H1 (cell line): ENCODE data around the gene LRP5. TPM values are rescaled to one million over a fixed set of nuclear protein-coding genes. Genes with fewer than 3 reads are reported as not detected.

ENCODE experiments used
- CTCF ChIA-PET: fragments of 300-600 bp; sonication (Branson Sonifier 250); formaldehyde crosslinking; loops from one replicate; lab custom pipeline; 2021; ENCODE audit not compliant: partially characterized antibody; lab: Charles Lee
- POLR2A ChIA-PET: fragments of 300-600 bp; sonication (Branson Sonifier 250); formaldehyde crosslinking; loops from one replicate; lab custom pipeline; 2021; ENCODE audit warnings: inconsistent platforms; ENCODE audit not compliant: partially characterized antibody; lab: Charles Lee
- DNase-seq, 2 experiments: peaks; one replicate each; pipeline versions ENCODE4 v3.0.0 to v3.0.0-alpha.2; 2010 to 2022; ENCODE audit warnings: low spot score in 2 of 2, low read depth in 1 of 2, mixed read lengths in 1 of 2
- FAIRE-seq: peaks from 2 replicates; lab custom pipeline; 2011; peaks lifted over from hg19 to GRCh38; lab: Jason Lieb, UNC
- H2AFZ ChIP-seq: 2 replicates; pipeline ENCODE4 v1.8.1; 2012; ENCODE audit warnings: low read length, inconsistent platforms
- H2AK5ac ChIP-seq: 2 replicates; pipeline ENCODE4 v1.6.1; 2013; ENCODE audit warnings: low read depth, low read length
- H2BK120ac ChIP-seq: replicated peaks from 2 replicates; pipeline ENCODE3; 2013; ENCODE audit warnings: low read depth, low read length, inconsistent platforms
- H2BK12ac ChIP-seq: 2 replicates; pipeline ENCODE4 v1.6.1; 2013; ENCODE audit warnings: low read depth, low read length
- H2BK15ac ChIP-seq: 2 replicates; pipeline ENCODE4 v1.6.1; 2013; ENCODE audit warnings: low read length
- H2BK20ac ChIP-seq: 2 replicates; pipeline ENCODE4 v1.6.1; 2013; ENCODE audit warnings: low read length
- H2BK5ac ChIP-seq: 2 replicates; pipeline ENCODE4 v1.6.1; 2013; ENCODE audit warnings: low read depth, low read length
- H3K14ac ChIP-seq: 2 replicates; pipeline ENCODE4 v1.6.1; 2013; ENCODE audit warnings: inconsistent platforms; ENCODE audit not compliant: insufficient read length
- H3K18ac ChIP-seq: 2 replicates; pipeline ENCODE4 v1.6.1; 2013; ENCODE audit warnings: low read length; ENCODE audit errors: extremely low read depth
- H3K23ac ChIP-seq: 2 replicates; pipeline ENCODE4 v1.6.1; 2013; ENCODE audit warnings: inconsistent platforms; ENCODE audit not compliant: insufficient read length
- H3K23me2 ChIP-seq: 2 replicates; pipeline ENCODE4 v1.6.1; 2013; ENCODE audit warnings: low read depth, low read length
- H3K27ac ChIP-seq: 2 replicates; pipeline ENCODE4 v1.6.1; 2011; ENCODE audit warnings: low read depth, low read length, inconsistent platforms
- H3K27me3 ChIP-seq, 4 experiments: replicated peaks in 1 of 4; 1 replicate in 1 of 4; 2 replicates in 3 of 4; pipeline versions ENCODE4 v1.6.1 to v1.8.1; 2011 to 2013; ENCODE audit warnings: low read length in 3 of 4, mild to moderate bottlenecking in 3 of 4, inconsistent platforms in 2 of 4, mixed read lengths in 2 of 4, moderate library complexity in 1 of 4; ENCODE audit not compliant: control insufficient read depth in 3 of 4, insufficient read depth in 3 of 4; ENCODE audit errors: extremely low read depth in 1 of 4
- H3K36me3 ChIP-seq, 4 experiments: 2 replicates each; pipeline versions ENCODE4 v1.6.1 to v1.8.1; 2011 to 2013; ENCODE audit warnings: mild to moderate bottlenecking in 4 of 4, low read length in 3 of 4, moderate library complexity in 2 of 4, control low read depth in 1 of 4, inconsistent platforms in 1 of 4; ENCODE audit not compliant: insufficient read depth in 4 of 4, control insufficient read depth in 2 of 4
- H3K4ac ChIP-seq: replicated peaks from 2 replicates; pipeline ENCODE3; 2013; ENCODE audit warnings: low read length, low read depth, mixed read lengths, inconsistent platforms; ENCODE audit not compliant: insufficient read length
- H3K4me1 ChIP-seq, 4 experiments: replicated peaks in 1 of 4; 1 replicate in 1 of 4; 2 replicates in 3 of 4; pipeline versions ENCODE4 v1.6.1 to v1.8.1; 2011 to 2013; ENCODE audit warnings: low read length in 3 of 4, inconsistent platforms in 2 of 4, mixed read lengths in 1 of 4; ENCODE audit not compliant: insufficient read depth in 4 of 4, control insufficient read depth in 3 of 4
- H3K4me2 ChIP-seq, 2 experiments: 2 replicates each; pipeline versions ENCODE4 v1.6.1 to v1.8.1; 2011 to 2013; ENCODE audit warnings: low read depth in 2 of 2, low read length in 2 of 2, control low read depth in 1 of 2, inconsistent platforms in 1 of 2, mild to moderate bottlenecking in 1 of 2; ENCODE audit not compliant: insufficient read depth in 1 of 2
- H3K4me3 ChIP-seq, 4 experiments: fragments of 200-600, 300-600 bp in 1 of 4; sonication (generic), shearing (Covaris generic), sonication (Bioruptor Twin) in 1 of 4; 2 replicates each; pipeline versions ENCODE4 v1.5.1 to v1.8.1; 2011 to 2016; ENCODE audit warnings: low read length in 4 of 4, low read depth in 3 of 4, control low read depth in 2 of 4, inconsistent platforms in 2 of 4, mild to moderate bottlenecking in 2 of 4, mixed read lengths in 1 of 4, moderate library complexity in 1 of 4; ENCODE audit not compliant: insufficient read depth in 2 of 4; ENCODE audit errors: extremely low read depth in 1 of 4
- H3K56ac ChIP-seq: replicated peaks from 2 replicates; pipeline ENCODE3; 2013; ENCODE audit warnings: low read depth, mild to moderate bottlenecking, mixed read lengths, low read length, inconsistent platforms; ENCODE audit not compliant: insufficient read length
- H3K79me1 ChIP-seq: 2 replicates; pipeline ENCODE4 v1.6.1; 2013; ENCODE audit warnings: low read depth, low read length, control low read depth
- H3K79me2 ChIP-seq, 2 experiments: 2 replicates each; pipeline versions ENCODE4 v1.6.1 to v1.8.1; 2012 to 2013; ENCODE audit warnings: low read length in 2 of 2, mild to moderate bottlenecking in 2 of 2, inconsistent platforms in 1 of 2; ENCODE audit not compliant: insufficient read depth in 2 of 2, control insufficient read depth in 1 of 2
- H3K9ac ChIP-seq, 4 experiments: replicated peaks in 1 of 4; 1 replicate in 1 of 4; 2 replicates in 3 of 4; pipeline versions ENCODE4 v1.6.1 to v1.8.1; 2011 to 2013; ENCODE audit warnings: low read depth in 3 of 4, low read length in 3 of 4, control low read depth in 2 of 4, mild to moderate bottlenecking in 2 of 4, moderate library complexity in 2 of 4, inconsistent platforms in 1 of 4; ENCODE audit errors: extremely low read depth in 1 of 4
- H3K9me3 ChIP-seq, 2 experiments: 2 replicates each; pipeline versions ENCODE4 v1.6.1 to v1.8.1; 2012 to 2013; ENCODE audit warnings: mild to moderate bottlenecking in 2 of 2, moderate library complexity in 2 of 2, control low read depth in 1 of 2, inconsistent platforms in 1 of 2, low read depth in 1 of 2, low read length in 1 of 2, mixed read lengths in 1 of 2; ENCODE audit not compliant: insufficient read depth in 2 of 2
- H4K20me1 ChIP-seq, 2 experiments: replicated peaks in 1 of 2; 2 replicates each; pipeline versions ENCODE3 to v1.8.1; 2011 to 2013; ENCODE audit warnings: inconsistent platforms in 2 of 2, low read length in 2 of 2, mild to moderate bottlenecking in 1 of 2; ENCODE audit not compliant: insufficient read depth in 2 of 2, control insufficient read depth in 1 of 2
- H4K5ac ChIP-seq: 2 replicates; pipeline ENCODE4 v1.6.1; 2013; ENCODE audit warnings: low read length, low read depth, mixed read lengths, inconsistent platforms; ENCODE audit not compliant: insufficient read length
- H4K8ac ChIP-seq: 2 replicates; pipeline ENCODE4 v1.8.0; 2013; ENCODE audit warnings: mild to moderate bottlenecking, moderate library complexity, low read length, inconsistent platforms; ENCODE audit not compliant: insufficient read depth; ENCODE audit errors: extremely low read depth
- H4K91ac ChIP-seq: replicated peaks from 2 replicates; pipeline ENCODE3; 2013; ENCODE audit warnings: low read length, mixed read lengths, inconsistent platforms; ENCODE audit not compliant: insufficient read length
- BCL11A ChIP-seq, 2 experiments: IDR thresholded peaks; one replicate each; pipeline ENCODE4 v1.6.1; 2011; ENCODE audit warnings: low read depth in 2 of 2, low read length in 2 of 2, mild to moderate bottlenecking in 2 of 2
- CEBPB ChIP-seq: IDR thresholded peaks from 2 replicates; pipeline ENCODE4 v1.6.1; 2012; ENCODE audit warnings: low read depth, low read length
- CTBP2 ChIP-seq: IDR thresholded peaks from 2 replicates; pipeline ENCODE4 v1.7.0; 2011; ENCODE audit warnings: borderline replicate concordance, mild to moderate bottlenecking, moderate library complexity, mixed read lengths, low read length; ENCODE audit not compliant: insufficient read depth, insufficient read length
- KDM5A ChIP-seq: fragments of 200-600 bp; IDR thresholded peaks from 2 replicates; pipeline ENCODE4 v1.7.1; 2012; ENCODE audit warnings: mild to moderate bottlenecking, low read length, inconsistent platforms, mixed read lengths
- MAFK ChIP-seq: IDR thresholded peaks from 2 replicates; pipeline ENCODE4 v1.6.1; 2012; ENCODE audit warnings: low read depth, mild to moderate bottlenecking, improper control_type of control experiment, low read length
- POLR2A ChIP-seq, 2 experiments: IDR thresholded peaks; 1 replicate in 1 of 2; 2 replicates in 1 of 2; pipeline ENCODE4 v1.6.1; 2011; ENCODE audit warnings: low read depth in 2 of 2, low read length in 2 of 2, mild to moderate bottlenecking in 2 of 2; ENCODE audit errors: control extremely low read depth in 1 of 2
- RAD21 ChIP-seq, 2 experiments: IDR thresholded peaks in 1 of 2; conservative IDR thresholded peaks in 1 of 2; 2 replicates each; pipeline ENCODE4 v1.6.1; 2011; ENCODE audit warnings: low read depth in 2 of 2, low read length in 2 of 2, improper control_type of control experiment in 1 of 2, inconsistent platforms in 1 of 2, mild to moderate bottlenecking in 1 of 2, moderate library complexity in 1 of 2
- SP2 ChIP-seq: IDR thresholded peaks from 2 replicates; pipeline ENCODE4 v1.6.1; 2012; ENCODE audit warnings: mild to moderate bottlenecking, low read length, inconsistent platforms
- SRF ChIP-seq: IDR thresholded peaks from 2 replicates; pipeline ENCODE4 v1.6.1; 2011; ENCODE audit warnings: mild to moderate bottlenecking, low read depth, low read length, moderate library complexity
- WGBS, 2 experiments: shearing (Covaris generic) in 1 of 2; methylation state at CpG; one replicate each; pipeline versions ENCODE4 v1.1.6 to v1.1.7; 2013 to 2015; ENCODE audit warnings: low lambda C conversion rate in 2 of 2, mixed read lengths in 2 of 2, inconsistent platforms in 1 of 2, low coverage in 1 of 2, missing lambda C conversion rate in 1 of 2; ENCODE audit not compliant: insufficient replicate concordance in 2 of 2, insufficient coverage in 1 of 2, insufficient read length in 1 of 2; ENCODE audit errors: extremely low coverage in 1 of 2, missing lambda C conversion rate in 1 of 2; 5-methylcytosine and 5-hydroxymethylcytosine counted together
- polyA plus RNA-seq, 7 experiments: library from polyadenylated mRNA; depleted of rRNA in 3 of 7; stranded (reverse) in 5 of 7; unstranded in 2 of 7; fragments of >200 nt in 5 of 7; fragments of 200-250 nt in 2 of 7; gene quantifications; 1 replicate in 5 of 7; 2 replicates in 1 of 7; 4 replicates in 1 of 7; pipeline versions ENCODE4 v1.2.1 to v1.2.3, GENCODE V29; 2011 to 2013; ENCODE audit warnings: missing spikeins in 2 of 7, mixed read lengths in 2 of 7
- total RNA-seq: library from RNA; stranded (reverse); fragmentation: NEBNext Ultra II Directional; extraction: Animal tissue kit (Norgen Biotek cat#: 25700); gene quantifications from 2 replicates; pipeline ENCODE4 v1.2.1, GENCODE V29; 2021

LRP5 gene
- total and polyA plus RNA-seq, 2 of the 8 experiments (the other 6 are each of a cell fraction or from before 2014, with no cell fraction given) = 19.0 to 38.9 TPM

GRCh38 chr11:68498321-68498720 lies 185.9 kb downstream of the LRP5 start:
- no peaks in the 10 kb centered on the region for H3K36me3 ChIP-seq
- H2BK20ac ChIP-seq = no peak overlapping the region
- POLR2A ChIA-PET = interaction anchor here (1.2 to 1.6 kb wide), 2 partner anchors 10 to 15 kb away, joined by 3 to 5 read pairs; no protein-coding TSS in a partner anchor
- no peak overlapping the region for H3K4me3 ChIP-seq
- no peak overlapping the region for H4K8ac ChIP-seq
- CTCF ChIA-PET = interaction anchor here (1.2 kb wide), 1 partner anchor 13 kb away, joined by 4 read pairs; no protein-coding TSS in a partner anchor
- no peak overlapping the region for H3K4me2 ChIP-seq
- TF ChIP-seq MAFK = no peak
- no peak for TF ChIP-seq SP2
- TF ChIP-seq POLR2A (IDR thresholded peaks at IDR 0.05; ENCODE audit: control extremely low read depth in 1 of 2, low read depth in 2 of 2, low read length in 2 of 2) = no peak
- no peak for TF ChIP-seq RAD21 (IDR thresholded peaks at IDR 0.05 in 1 of 2, conservative IDR thresholded peaks at IDR 0.05 in 1 of 2; ENCODE audit: low read depth in 2 of 2, low read length in 2 of 2)
- TF ChIP-seq CTBP2 = no peak
- TF ChIP-seq SRF = no peak
- TF ChIP-seq CEBPB = no peak
- TF ChIP-seq BCL11A (IDR thresholded peaks at IDR 0.05; ENCODE audit: low read depth in 2 of 2, low read length in 2 of 2) = no peak
- TF ChIP-seq KDM5A = no peak
- H3K4me1 ChIP-seq = peaks cover 0 to 6% (median 2%) of the 10 kb centered on the region in 4 experiments; a peak in 3 of 7 replicates
- no peak overlapping the region for H3K14ac ChIP-seq
- DNase-seq (no peak), FAIRE-seq (no peak)
- no peak overlapping the region for H2AFZ ChIP-seq
- no peak overlapping the region for H2BK15ac ChIP-seq
- no peaks in the 10 kb centered on the region for H3K23me2 ChIP-seq
- H3K27ac ChIP-seq = no peak overlapping the region
- H3K79me1 ChIP-seq = peaks cover 4% of the 10 kb centered on the region
- no peak overlapping the region for H2AK5ac ChIP-seq
- H3K23ac ChIP-seq = no peak overlapping the region
- H3K4ac ChIP-seq = no peak overlapping the region
- no peak overlapping the region for H2BK12ac ChIP-seq
- H2BK5ac ChIP-seq = no peak overlapping the region
- no peak overlapping the region for H4K91ac ChIP-seq
- H3K79me2 ChIP-seq = peaks cover 36 to 96% of the 10 kb centered on the region in 2 experiments
- H3K9ac ChIP-seq = no peak overlapping the region
- H3K56ac ChIP-seq = no peak overlapping the region
- H2BK120ac ChIP-seq = no peak overlapping the region
- H3K9me3 ChIP-seq = no peaks in the 10 kb centered on the region
- 84 to 100% methylated on average over 1 to 2 of the region's 2 CpGs for WGBS, 2 experiments
- no peak overlapping the region for H3K18ac ChIP-seq
- peaks cover 26% of the 10 kb centered on the region in 2 experiments for H4K20me1 ChIP-seq
- H3K27me3 ChIP-seq = no peaks in the 10 kb centered on the region
- H4K5ac ChIP-seq = no peak overlapping the region
